ENCODE results near the gene IGFN1.

DNA sequence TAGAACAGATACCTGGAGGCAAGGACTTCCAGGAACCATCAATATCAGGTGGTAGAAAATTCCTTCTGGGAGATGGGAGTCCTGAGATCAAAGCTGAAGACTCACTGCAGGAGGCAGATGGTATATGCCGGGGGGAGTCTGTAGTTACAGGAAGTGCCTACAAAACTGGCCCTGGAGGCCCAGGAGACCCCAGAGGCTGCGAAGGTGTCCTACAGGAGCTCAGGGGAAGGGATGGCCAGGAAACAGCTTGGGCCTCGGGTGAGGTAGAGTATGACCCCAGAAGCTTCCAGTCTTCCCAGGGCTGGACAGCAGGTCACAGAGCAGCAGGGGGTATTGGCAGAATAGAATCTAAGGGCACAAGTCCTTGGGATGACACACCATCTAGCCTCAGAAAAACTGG is 16.4 kb downstream of the IGFN1 start:
- TF ChIP-seq, protein P1, sequence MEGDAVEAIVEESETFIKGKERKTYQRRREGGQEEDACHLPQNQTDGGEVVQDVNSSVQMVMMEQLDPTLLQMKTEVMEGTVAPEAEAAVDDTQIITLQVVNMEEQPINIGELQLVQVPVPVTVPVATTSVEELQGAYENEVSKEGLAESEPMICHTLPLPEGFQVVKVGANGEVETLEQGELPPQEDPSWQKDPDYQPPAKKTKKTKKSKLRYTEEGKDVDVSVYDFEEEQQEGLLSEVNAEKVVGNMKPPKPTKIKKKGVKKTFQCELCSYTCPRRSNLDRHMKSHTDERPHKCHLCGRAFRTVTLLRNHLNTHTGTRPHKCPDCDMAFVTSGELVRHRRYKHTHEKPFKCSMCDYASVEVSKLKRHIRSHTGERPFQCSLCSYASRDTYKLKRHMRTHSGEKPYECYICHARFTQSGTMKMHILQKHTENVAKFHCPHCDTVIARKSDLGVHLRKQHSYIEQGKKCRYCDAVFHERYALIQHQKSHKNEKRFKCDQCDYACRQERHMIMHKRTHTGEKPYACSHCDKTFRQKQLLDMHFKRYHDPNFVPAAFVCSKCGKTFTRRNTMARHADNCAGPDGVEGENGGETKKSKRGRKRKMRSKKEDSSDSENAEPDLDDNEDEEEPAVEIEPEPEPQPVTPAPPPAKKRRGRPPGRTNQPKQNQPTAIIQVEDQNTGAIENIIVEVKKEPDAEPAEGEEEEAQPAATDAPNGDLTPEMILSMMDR (IDR thresholded peaks at IDR 0.05), result no peak
- no peak for TF ChIP-seq POLR2A (IDR thresholded peaks at IDR 0.05)
- no peak for TF ChIP-seq EP300 (IDR thresholded peaks at IDR 0.05)
- no peak for TF ChIP-seq POLR2AphosphoS5 (IDR thresholded peaks at IDR 0.05)
